NCI-H446 (cell line): Measurements from ENCODE around the gene ARHGDIA.
A peak's percentile ranks its signal among the peaks of the same experiment; 100 is the strongest.

Experiments used
- DNase-seq, 2 experiments: peaks; one replicate each; lab custom pipeline; 2025; lab: John Stamatoyannopoulos, UW

ARHGDIA gene

DNA sequence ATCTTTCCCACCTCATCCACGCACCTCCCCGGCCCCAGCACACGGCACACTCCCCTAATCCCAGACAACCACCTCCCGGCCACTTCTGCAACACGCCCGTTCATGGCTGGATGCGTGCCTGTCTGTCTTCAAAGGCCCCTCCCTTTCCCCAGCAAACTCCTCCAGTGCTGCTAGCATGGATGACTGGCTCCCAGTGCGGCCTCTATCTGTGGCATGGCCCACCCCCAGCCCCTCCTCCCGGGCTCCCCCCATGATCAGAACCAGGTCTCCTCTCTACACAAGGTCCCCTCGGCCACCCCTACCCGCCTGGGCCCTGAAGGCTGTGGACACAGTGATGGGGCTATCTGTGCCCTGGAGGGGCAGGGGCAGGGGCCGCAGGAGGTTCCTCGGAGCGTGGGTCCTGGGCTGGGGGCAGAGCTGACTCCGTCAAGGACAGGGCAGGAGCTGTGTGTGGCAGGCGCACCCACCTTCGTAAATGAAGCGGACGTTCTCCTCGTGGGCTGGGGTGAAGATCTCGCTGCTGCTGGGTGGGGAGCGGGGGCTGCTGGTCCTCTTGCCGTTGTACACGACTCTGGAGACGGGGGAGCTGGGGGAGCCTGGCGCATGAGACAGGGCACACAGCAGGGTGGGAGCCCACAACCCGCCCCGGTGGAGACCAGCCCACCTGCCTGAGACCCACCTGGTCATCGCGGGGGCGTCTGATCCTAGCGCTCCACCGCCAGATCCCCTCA is 47.2 kb downstream of the ARHGDIA start:
- no peak for DNase-seq

DNA sequence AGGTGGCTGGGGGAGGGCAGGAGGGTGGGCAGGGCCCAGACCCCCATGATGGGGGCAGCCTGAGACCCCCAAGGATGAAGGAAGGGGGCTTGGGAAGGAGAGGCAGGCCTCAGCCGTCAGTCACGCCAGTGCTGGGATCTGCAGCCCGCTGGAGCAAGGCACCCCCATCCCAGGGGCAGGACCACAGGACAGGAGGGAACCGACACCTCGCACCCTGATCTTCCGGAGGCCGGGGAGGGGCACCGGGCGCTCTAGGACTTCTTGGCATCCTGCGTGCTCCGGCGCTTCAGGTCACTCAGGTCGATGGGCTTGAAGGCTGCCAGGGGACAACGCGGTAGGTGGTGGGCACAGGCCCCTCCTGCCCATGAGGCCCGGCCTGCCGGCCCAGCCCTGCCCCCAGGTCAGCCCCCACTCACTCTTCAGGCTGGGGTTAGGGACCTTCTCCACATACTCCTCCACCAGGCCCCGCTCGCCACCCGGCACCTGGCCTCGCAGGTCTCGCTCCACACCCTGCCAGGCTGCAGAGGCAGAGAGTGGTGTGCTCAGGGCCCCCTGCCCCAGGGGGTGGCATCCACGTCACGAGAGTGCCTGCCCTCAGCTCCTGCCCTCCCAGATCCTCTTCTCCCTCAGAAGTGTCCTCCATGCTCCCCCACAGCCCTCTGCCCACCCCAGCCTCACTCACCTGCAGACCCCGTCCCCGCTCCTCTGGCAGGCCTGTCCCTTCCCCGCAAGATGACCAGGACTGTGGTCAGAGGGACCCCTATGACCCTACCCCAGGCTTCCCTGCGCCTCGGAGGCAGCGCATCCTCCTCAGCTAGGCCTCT is 47.9 kb downstream of the ARHGDIA start:
- DNase-seq = no peak

DNA sequence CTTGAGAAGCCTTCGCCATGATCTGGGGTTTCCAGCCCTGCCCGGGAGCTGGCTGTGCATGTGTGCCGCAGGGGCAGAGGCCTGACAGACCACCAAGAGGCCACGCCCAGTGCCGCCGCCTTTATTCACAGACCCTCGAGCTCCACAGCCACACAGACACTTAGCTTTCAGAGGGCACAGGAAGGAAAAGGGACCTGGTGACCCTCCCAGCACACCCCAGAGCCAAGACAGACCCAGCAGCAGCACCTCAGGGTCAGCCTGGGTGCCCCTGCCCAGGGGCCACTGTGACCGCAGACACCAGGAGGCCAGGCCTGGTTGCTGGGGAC is 48.9 kb downstream of the ARHGDIA start:
- no peak for DNase-seq

DNA sequence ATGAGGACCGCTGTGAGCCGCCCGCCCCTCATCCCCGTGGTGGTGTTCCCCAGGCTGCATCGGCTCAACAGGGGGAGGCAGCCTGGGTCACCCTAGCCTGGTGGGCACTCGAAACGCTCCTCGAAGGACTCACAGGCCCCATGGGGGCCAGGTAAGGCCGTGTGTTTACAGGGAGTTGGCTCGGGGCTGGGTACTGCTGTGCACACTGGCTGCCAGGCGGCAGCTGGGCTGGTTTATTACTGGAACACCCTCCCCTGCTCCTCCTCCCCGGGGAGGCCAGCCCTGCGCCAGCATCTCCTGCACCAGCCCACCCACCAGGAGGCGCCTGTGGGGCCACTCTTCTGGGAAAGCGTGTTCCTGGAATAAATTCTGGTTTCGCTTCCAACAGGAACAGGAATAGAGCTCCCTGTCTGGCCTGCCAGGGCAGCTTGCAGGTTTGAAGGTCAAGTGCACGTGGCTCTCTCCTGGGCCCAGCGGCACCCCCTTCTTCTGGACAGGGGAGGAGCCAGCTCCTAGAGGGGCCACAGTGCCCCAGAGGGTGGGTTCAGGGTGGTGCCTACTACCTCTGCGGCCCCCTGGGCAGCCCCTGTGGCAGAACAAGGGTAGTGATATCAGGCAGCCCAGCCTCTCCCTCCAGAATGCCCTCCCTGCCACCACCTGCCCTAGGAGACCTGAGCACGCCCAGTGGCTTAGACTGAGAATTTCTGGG is 49.4 kb downstream of the ARHGDIA start:
- peak; percentile 37 to 81 for DNase-seq

DNA sequence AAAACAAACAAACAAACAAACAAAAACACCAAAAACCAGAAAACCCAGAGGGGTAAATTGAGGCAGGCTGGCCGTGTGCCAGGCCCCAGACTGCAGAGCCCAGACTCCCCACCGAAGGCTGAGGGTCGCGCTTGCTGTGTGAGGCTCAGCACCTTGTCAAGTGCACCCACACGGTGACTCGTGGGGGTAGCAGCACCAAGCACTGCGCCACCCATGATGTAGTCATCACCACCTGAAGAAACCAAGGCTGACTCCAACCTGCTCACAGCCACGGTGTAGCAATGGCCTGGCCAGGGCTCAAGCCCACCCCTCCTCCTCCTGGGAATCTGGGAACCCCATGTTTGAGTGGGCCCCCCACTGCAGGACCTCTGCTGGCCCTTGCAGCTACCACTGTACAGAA is 50.0 kb downstream of the ARHGDIA start:
- no peak for DNase-seq

DNA sequence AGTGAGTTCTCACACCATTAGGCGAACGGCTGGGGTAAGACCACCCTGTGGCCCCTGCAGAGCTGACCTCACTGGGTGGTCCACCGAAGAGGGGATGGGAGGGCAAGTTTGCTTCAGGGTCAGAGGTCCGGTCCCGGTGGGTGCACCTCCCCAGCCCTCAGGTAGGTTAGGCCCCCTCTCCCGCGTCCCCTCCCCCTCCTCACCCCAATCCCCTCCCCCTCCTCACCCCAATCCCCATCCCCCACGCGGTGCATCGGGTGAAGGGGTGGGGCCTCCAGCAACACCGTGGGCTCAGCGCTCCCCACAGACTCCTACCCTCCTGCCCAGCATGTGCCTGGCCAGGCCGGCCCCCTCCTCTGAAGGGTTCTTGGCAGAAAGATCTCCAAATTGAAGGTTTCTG is 51.4 kb downstream of the ARHGDIA start:
- no peak for DNase-seq

DNA sequence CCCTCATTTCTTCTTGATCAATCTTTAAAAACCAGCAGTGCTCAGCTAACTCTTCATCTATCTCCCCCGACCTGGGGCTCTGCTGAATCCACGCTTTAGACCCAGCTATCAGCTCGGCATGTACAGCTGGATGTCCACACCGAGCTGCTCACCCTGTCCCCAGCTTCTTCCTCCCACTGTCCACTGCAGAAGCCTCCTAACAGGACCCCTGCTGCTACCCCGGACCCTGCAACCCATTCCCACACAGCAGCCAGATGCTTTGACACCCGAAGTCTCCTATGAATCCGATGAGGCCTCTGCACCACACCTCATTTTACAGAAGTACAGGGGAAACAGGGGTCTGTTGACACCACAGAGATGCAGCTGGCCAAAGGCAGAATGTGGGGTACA is 53.4 kb downstream of the ARHGDIA start:
- no peak for DNase-seq
